HepG2 (cell line): ENCODE measurements around the gene MRPL27. TPM values are rescaled to one million over a fixed set of nuclear protein-coding genes. Genes with fewer than 3 reads are reported as not detected.

ENCODE experiments used
- ATAC-seq: fragments of 200-7000 bp; cut with Tn5 transposase; 3 replicates; pipeline ENCODE4 v1.9.1; 2020; ENCODE audit warnings: mild to moderate bottlenecking, moderate library complexity
- BruUV-seq: library from RNA; stranded (reverse); fragments of 400-500 nt; replicated peaks from 2 replicates; lab custom pipeline; 2021; lab: Mats Ljungman, UMichigan
- CTCF ChIA-PET: fragments of 300-600 bp; formaldehyde crosslinking; extraction: SDS; loops from one replicate; lab custom pipeline; 2021; ENCODE audit warnings: low total read pairs, inconsistent platforms, low intra/inter-chr PET ratio; lab: Yijun Ruan, JAX
- POLR2A ChIA-PET: fragments of 350-600 bp; sonication (Branson Sonifier 250); formaldehyde crosslinking; loops from one replicate; lab custom pipeline; 2020; ENCODE audit warnings: antibody characterized with exemption, inconsistent platforms; lab: Yijun Ruan, JAX
- DNase-seq: peaks from one replicate; pipeline ENCODE4 v3.0.0-alpha.2; 2015; ENCODE audit warnings: low spot score
- FAIRE-seq: peaks from 3 replicates; lab custom pipeline; 2011; peaks lifted over from hg19 to GRCh38; lab: Jason Lieb, UNC
- H2AFZ ChIP-seq: one replicate; pipeline ENCODE4 v1.6.1; 2011; ENCODE audit warnings: low read length, inconsistent platforms
- H3K27ac ChIP-seq: fragments of 300-600 bp; 3 replicates; pipeline ENCODE4 v1.8.0; 2011; ENCODE audit warnings: mixed run types, mild to moderate bottlenecking, mixed read lengths, low read length, inconsistent platforms; ENCODE audit not compliant: insufficient read depth; ENCODE audit errors: extremely low read length
- H3K27me3 ChIP-seq, 2 experiments: fragments of 200-600 bp in 1 of 2; 2 replicates in 1 of 2; 3 replicates in 1 of 2; pipeline versions ENCODE4 v1.6.0 to v1.8.0; 2011; ENCODE audit warnings: low read length in 2 of 2, mild to moderate bottlenecking in 2 of 2, moderate library complexity in 2 of 2, inconsistent platforms in 1 of 2; ENCODE audit not compliant: insufficient read depth in 2 of 2, control insufficient read depth in 1 of 2
- H3K36me3 ChIP-seq, 2 experiments: fragments of 200-600 bp in 1 of 2; replicated peaks in 1 of 2; 2 replicates in 1 of 2; 3 replicates in 1 of 2; pipeline versions ENCODE4 v1.5.1 to v1.8.0; 2011; ENCODE audit warnings: low read length in 2 of 2, inconsistent platforms in 1 of 2; ENCODE audit not compliant: insufficient read depth in 2 of 2, control insufficient read depth in 1 of 2
- H3K4me1 ChIP-seq: 2 replicates; pipeline ENCODE4 v1.5.1; 2012; ENCODE audit warnings: low read length, inconsistent platforms; ENCODE audit not compliant: insufficient read depth
- H3K4me2 ChIP-seq: 2 replicates; pipeline ENCODE4 v1.6.0; 2011; ENCODE audit warnings: low read depth, low read length, inconsistent platforms
- H3K4me3 ChIP-seq, 3 experiments: fragments of 200-600 bp in 1 of 3; sonication (generic), shearing (Covaris generic) in 1 of 3; replicated peaks in 1 of 3; 2 replicates each; pipeline ENCODE4 v1.5.1; 2011 to 2016; ENCODE audit warnings: low read length in 3 of 3, inconsistent platforms in 2 of 3, low read depth in 2 of 3, mild to moderate bottlenecking in 2 of 3, control low read depth in 1 of 3, mixed read lengths in 1 of 3; ENCODE audit not compliant: insufficient read depth in 1 of 3
- H3K79me2 ChIP-seq: one replicate; pipeline ENCODE4 v1.6.1; 2011; ENCODE audit warnings: low read length, inconsistent platforms; ENCODE audit not compliant: insufficient read depth
- H3K9ac ChIP-seq: 2 replicates; pipeline ENCODE4 v1.6.0; 2011; ENCODE audit warnings: mild to moderate bottlenecking, low read depth, low read length, inconsistent platforms; ENCODE audit not compliant: insufficient read depth
- H3K9me3 ChIP-seq: 2 replicates; pipeline ENCODE4 v1.5.1; 2012; ENCODE audit warnings: mild to moderate bottlenecking, low read length
- H4K20me1 ChIP-seq: 2 replicates; pipeline ENCODE4 v1.6.0; 2011; ENCODE audit warnings: inconsistent platforms, mild to moderate bottlenecking, low read length, moderate library complexity; ENCODE audit not compliant: insufficient read depth
- ERF ChIP-seq: IDR thresholded peaks from 2 replicates; pipeline ENCODE4 v1.6.1; 2018; ENCODE audit warnings: missing biosample characterization, missing genetic modification reagents
- MBNL3 ChIP-seq: fragments of 250-450 bp; sonication (Bioruptor Pico); conservative IDR thresholded peaks from 2 replicates; pipeline ENCODE4 v1.8.0; 2022; ENCODE audit warnings: mild to moderate bottlenecking, inconsistent platforms
- NCOA1 ChIP-seq: sonication (generic); formaldehyde crosslinking; IDR thresholded peaks from 2 replicates; pipeline ENCODE4 v1.9.0; 2021; ENCODE audit warnings: missing genetic modification reagents
- SSRP1 ChIP-seq: IDR thresholded peaks from 2 replicates; pipeline ENCODE4 v1.6.1; 2016; ENCODE audit warnings: control low read depth
- ZNF552 ChIP-seq: sonication (generic); formaldehyde crosslinking; IDR thresholded peaks from 2 replicates; pipeline ENCODE4 v1.9.0; 2022; ENCODE audit warnings: missing genetic modification reagents, mild to moderate bottlenecking, borderline replicate concordance
- WGBS: methylation state at CpG from one replicate; pipeline ENCODE4 v1.1.6; 2017; ENCODE audit warnings: low lambda C conversion rate; 5-methylcytosine and 5-hydroxymethylcytosine counted together
- in situ Hi-C: cut with HindIII; loops from 2 replicates; pipeline ENCODE4 v1.10.0; 2017; ENCODE audit warnings: low pct_unique_long_range_greater_than_20kb; ENCODE audit not compliant: extremely low pct_ligation_motif_present
- intact Hi-C: fragments of 100-400 bp; cut with micrococcal nuclease; formaldehyde crosslinking; loops from one replicate; pipeline ENCODE4 v1.10.0; 2022; ENCODE audit not compliant: unreplicated experiment
- polyA plus RNA-seq, 8 experiments: library from polyadenylated mRNA; depleted of rRNA in 3 of 8; stranded (reverse) in 7 of 8; unstranded in 1 of 8; fragments of >200 nt; fragmentation: Illumina TruSeq in 4 of 8; extraction: Trizol in 4 of 8; gene quantifications; 2 replicates each; pipeline versions ENCODE4 v1.2.1 to v1.2.3, GENCODE V29; 2011 to 2016; ENCODE audit warnings: low read depth in 4 of 8, missing spikeins in 1 of 8, mixed read lengths in 1 of 8; ENCODE audit not compliant: insufficient read depth in 1 of 8
- total RNA-seq, 5 experiments: library from RNA; depleted of rRNA; stranded (reverse); fragments of >200 nt; fragmentation: Illumina TruSeq; extraction: Trizol; gene quantifications; 2 replicates each; pipeline ENCODE4 v1.2.3, GENCODE V29; 2016; ENCODE audit warnings: low read depth in 1 of 5
- TF ChIP-seq, protein P1 (sequence below): sonication (generic); formaldehyde crosslinking; IDR thresholded peaks from one replicate; pipeline ENCODE4 v1.5.1; 2020; ENCODE audit warnings: mild to moderate bottlenecking, missing genetic modification reagents; ENCODE audit errors: not compliant biosample characterization
- TF ChIP-seq, protein P2 (sequence below): sonication (generic); formaldehyde crosslinking; IDR thresholded peaks from 2 replicates; pipeline ENCODE4 v1.4.0; 2020; ENCODE audit warnings: missing genetic modification reagents, mild to moderate bottlenecking, borderline replicate concordance
- TF ChIP-seq, protein P3 (sequence below): sonication (generic); formaldehyde crosslinking; IDR thresholded peaks from 2 replicates; pipeline ENCODE4 v1.4.0; 2020; ENCODE audit warnings: missing genetic modification reagents

Gene MRPL27
- total and polyA plus RNA-seq, 2 of the 13 experiments (the other 11 are each of a cell fraction or from before 2014, with no cell fraction given) = 137 to 217 TPM

GRCh38 chr17:50372222-50372757 is 694 bp downstream of the MRPL27 start:
- FAIRE-seq = no peak
- POLR2A ChIA-PET = interaction anchor here (0.7 to 3.0 kb wide), 7 partner anchors 9 to 57 kb away, joined by 3 to 21 read pairs (median 5); partner anchors contain the start of genes ACSF2 and LRRC59
- in situ Hi-C loops (no loop called here), intact Hi-C loops (no loop called here)
- peak; percentile 14 for ATAC-seq
- peak overlapping the region; percentile 73 for H2AFZ ChIP-seq
- no peaks in the 10 kb centered on the region for H4K20me1 ChIP-seq
- H3K27ac ChIP-seq = peak overlapping the region; percentile 87
- peak overlapping the region; percentile 80 for H3K4me2 ChIP-seq
- H3K9me3 ChIP-seq = no peaks in the 10 kb centered on the region
- peaks cover 25 to 35% of the 10 kb centered on the region in 2 experiments for H3K36me3 ChIP-seq
- peak overlapping the region; percentile 91 to 98 (median 93) for H3K4me3 ChIP-seq
- peaks cover 39% of the 10 kb centered on the region for H3K79me2 ChIP-seq
- BruUV-seq = TSS peak; percentile 70
- H3K9ac ChIP-seq = peak overlapping the region; percentile 92
- 9% methylated on average over 14 of the region's 14 CpGs for WGBS
- CTCF ChIA-PET = no interaction called here
- no peaks in the 10 kb centered on the region; a peak in 1 of 5 replicates for H3K27me3 ChIP-seq
- peaks cover 29% of the 10 kb centered on the region for H3K4me1 ChIP-seq
- DNase-seq = no peak
- TF ChIP-seq, protein P1, sequence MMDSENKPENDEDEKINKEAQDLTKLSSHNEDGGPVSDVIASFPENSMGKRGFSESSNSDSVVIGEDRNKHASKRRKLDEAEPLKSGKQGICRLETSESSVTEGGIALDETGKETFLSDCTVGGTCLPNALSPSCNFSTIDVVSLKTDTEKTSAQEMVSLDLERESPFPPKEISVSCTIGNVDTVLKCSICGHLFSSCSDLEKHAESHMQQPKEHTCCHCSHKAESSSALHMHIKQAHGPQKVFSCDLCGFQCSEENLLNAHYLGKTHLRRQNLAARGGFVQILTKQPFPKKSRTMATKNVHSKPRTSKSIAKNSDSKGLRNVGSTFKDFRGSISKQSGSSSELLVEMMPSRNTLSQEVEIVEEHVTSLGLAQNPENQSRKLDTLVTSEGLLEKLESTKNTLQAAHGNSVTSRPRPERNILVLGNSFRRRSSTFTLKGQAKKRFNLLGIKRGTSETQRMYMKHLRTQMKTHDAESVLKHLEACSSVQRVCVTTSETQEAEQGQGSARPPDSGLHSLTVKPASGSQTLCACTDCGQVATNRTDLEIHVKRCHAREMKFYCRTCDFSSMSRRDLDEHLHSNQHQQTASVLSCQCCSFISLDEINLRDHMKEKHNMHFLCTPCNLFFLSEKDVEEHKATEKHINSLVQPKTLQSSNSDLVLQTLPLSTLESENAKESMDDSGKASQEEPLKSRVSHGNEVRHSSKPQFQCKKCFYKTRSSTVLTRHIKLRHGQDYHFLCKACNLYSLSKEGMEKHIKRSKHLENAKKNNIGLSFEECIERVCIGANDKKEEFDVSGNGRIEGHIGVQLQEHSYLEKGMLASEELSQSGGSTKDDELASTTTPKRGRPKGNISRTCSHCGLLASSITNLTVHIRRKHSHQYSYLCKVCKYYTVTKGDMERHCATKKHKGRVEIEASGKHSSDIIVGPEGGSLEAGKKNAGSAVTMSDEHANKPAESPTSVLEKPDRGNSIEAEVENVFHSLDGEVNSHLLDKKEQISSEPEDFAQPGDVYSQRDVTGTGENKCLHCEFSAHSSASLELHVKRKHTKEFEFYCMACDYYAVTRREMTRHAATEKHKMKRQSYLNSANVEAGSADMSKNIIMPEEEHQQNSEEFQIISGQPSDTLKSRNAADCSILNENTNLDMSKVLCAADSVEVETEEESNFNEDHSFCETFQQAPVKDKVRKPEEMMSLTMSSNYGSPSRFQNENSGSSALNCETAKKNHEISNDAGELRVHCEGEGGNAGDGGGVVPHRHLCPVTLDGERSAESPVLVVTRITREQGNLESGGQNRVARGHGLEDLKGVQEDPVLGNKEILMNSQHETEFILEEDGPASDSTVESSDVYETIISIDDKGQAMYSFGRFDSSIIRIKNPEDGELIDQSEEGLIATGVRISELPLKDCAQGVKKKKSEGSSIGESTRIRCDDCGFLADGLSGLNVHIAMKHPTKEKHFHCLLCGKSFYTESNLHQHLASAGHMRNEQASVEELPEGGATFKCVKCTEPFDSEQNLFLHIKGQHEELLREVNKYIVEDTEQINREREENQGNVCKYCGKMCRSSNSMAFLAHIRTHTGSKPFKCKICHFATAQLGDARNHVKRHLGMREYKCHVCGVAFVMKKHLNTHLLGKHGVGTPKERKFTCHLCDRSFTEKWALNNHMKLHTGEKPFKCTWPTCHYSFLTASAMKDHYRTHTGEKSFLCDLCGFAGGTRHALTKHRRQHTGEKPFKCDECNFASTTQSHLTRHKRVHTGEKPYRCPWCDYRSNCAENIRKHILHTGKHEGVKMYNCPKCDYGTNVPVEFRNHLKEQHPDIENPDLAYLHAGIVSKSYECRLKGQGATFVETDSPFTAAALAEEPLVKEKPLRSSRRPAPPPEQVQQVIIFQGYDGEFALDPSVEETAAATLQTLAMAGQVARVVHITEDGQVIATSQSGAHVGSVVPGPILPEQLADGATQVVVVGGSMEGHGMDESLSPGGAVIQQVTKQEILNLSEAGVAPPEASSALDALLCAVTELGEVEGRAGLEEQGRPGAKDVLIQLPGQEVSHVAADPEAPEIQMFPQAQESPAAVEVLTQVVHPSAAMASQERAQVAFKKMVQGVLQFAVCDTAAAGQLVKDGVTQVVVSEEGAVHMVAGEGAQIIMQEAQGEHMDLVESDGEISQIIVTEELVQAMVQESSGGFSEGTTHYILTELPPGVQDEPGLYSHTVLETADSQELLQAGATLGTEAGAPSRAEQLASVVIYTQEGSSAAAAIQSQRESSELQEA (CRISPR knock-in tag) = no peak
- TF ChIP-seq MBNL3 (CRISPR knock-in tag) = no peak
- TF ChIP-seq NCOA1 (CRISPR knock-in tag) = 0 out of 2 replicates have a peak, but pooled peaks have one; percentile 7
- no peak for TF ChIP-seq ZNF552 (CRISPR knock-in tag)
- TF ChIP-seq SSRP1 = no peak
- TF ChIP-seq, protein P2, sequence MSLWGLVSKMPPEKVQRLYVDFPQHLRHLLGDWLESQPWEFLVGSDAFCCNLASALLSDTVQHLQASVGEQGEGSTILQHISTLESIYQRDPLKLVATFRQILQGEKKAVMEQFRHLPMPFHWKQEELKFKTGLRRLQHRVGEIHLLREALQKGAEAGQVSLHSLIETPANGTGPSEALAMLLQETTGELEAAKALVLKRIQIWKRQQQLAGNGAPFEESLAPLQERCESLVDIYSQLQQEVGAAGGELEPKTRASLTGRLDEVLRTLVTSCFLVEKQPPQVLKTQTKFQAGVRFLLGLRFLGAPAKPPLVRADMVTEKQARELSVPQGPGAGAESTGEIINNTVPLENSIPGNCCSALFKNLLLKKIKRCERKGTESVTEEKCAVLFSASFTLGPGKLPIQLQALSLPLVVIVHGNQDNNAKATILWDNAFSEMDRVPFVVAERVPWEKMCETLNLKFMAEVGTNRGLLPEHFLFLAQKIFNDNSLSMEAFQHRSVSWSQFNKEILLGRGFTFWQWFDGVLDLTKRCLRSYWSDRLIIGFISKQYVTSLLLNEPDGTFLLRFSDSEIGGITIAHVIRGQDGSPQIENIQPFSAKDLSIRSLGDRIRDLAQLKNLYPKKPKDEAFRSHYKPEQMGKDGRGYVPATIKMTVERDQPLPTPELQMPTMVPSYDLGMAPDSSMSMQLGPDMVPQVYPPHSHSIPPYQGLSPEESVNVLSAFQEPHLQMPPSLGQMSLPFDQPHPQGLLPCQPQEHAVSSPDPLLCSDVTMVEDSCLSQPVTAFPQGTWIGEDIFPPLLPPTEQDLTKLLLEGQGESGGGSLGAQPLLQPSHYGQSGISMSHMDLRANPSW (CRISPR knock-in tag) = no peak
- no peak for TF ChIP-seq ERF (CRISPR knock-in tag)
- TF ChIP-seq, protein P3, sequence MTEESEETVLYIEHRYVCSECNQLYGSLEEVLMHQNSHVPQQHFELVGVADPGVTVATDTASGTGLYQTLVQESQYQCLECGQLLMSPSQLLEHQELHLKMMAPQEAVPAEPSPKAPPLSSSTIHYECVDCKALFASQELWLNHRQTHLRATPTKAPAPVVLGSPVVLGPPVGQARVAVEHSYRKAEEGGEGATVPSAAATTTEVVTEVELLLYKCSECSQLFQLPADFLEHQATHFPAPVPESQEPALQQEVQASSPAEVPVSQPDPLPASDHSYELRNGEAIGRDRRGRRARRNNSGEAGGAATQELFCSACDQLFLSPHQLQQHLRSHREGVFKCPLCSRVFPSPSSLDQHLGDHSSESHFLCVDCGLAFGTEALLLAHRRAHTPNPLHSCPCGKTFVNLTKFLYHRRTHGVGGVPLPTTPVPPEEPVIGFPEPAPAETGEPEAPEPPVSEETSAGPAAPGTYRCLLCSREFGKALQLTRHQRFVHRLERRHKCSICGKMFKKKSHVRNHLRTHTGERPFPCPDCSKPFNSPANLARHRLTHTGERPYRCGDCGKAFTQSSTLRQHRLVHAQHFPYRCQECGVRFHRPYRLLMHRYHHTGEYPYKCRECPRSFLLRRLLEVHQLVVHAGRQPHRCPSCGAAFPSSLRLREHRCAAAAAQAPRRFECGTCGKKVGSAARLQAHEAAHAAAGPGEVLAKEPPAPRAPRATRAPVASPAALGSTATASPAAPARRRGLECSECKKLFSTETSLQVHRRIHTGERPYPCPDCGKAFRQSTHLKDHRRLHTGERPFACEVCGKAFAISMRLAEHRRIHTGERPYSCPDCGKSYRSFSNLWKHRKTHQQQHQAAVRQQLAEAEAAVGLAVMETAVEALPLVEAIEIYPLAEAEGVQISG = no peak
